ENCODE data around the gene MAST4.
"Not testable (repeated sequence)": the region's sequence is repeated elsewhere in the genome, so short reads cannot be mapped to it uniquely, and the experiment has no call there.

Gene MAST4

GRCh38 chr5:67105270-67105669 lies 509.1 kb downstream of the MAST4 start:
- no peak for DNase-seq (ENCODE audit: low read depth in 3 of 3, low spot score in 1 of 3)

- no peak for DNase-seq (ENCODE audit: low read depth in 3 of 3, low spot score in 1 of 3)
These were observed 510.6 kb downstream of the MAST4 start for GRCh38 chr5:67106626-67107342.

GRCh38 chr5:67111779-67112178 lies 515.6 kb downstream of the MAST4 start:
- no peak for DNase-seq (ENCODE audit: low read depth in 3 of 3, low spot score in 1 of 3)

- no peak for DNase-seq (ENCODE audit: low read depth in 3 of 3, low spot score in 1 of 3)
These were observed 519.1 kb downstream of the MAST4 start for GRCh38 chr5:67115246-67115645.

GRCh38 chr5:67115817-67116216 lies 519.6 kb downstream of the MAST4 start:
- DNase-seq (ENCODE audit: low read depth in 3 of 3, low spot score in 1 of 3), result no peak

GRCh38 chr5:67118050-67118620 lies 521.9 kb downstream of the MAST4 start:
- DNase-seq (ENCODE audit: low read depth in 3 of 3, low spot score in 1 of 3), result no peak

- DNase-seq (ENCODE audit: low read depth in 3 of 3, low spot score in 1 of 3), result no peak
These were observed 522.8 kb downstream of the MAST4 start for GRCh38 chr5:67119010-67119409.

- no peak for DNase-seq (ENCODE audit: low read depth in 3 of 3, low spot score in 1 of 3)
These were observed 523.8 kb downstream of the MAST4 start for GRCh38 chr5:67120032-67120431.

- no peak for DNase-seq (ENCODE audit: low read depth in 3 of 3, low spot score in 1 of 3)
These were observed 527.6 kb downstream of the MAST4 start for GRCh38 chr5:67123819-67124218.

GRCh38 chr5:67124556-67124955 lies 528.4 kb downstream of the MAST4 start:
- no peak for DNase-seq (ENCODE audit: low read depth in 3 of 3, low spot score in 1 of 3)

- DNase-seq (ENCODE audit: low read depth in 3 of 3, low spot score in 1 of 3), result not testable (repeated sequence)
These were observed 531.2 kb downstream of the MAST4 start for GRCh38 chr5:67127347-67127895.

GRCh38 chr5:67129768-67130167 lies 533.6 kb downstream of the MAST4 start:
- DNase-seq (ENCODE audit: low read depth in 3 of 3, low spot score in 1 of 3), result no peak

- DNase-seq (ENCODE audit: low read depth in 3 of 3, low spot score in 1 of 3), result no peak
These were observed 537.0 kb downstream of the MAST4 start for GRCh38 chr5:67133217-67133616.

- no peak for DNase-seq (ENCODE audit: low read depth in 3 of 3, low spot score in 1 of 3)
These were observed 537.6 kb downstream of the MAST4 start for GRCh38 chr5:67133776-67134175.

- DNase-seq (ENCODE audit: low read depth in 3 of 3, low spot score in 1 of 3), result no peak
These were observed 539.3 kb downstream of the MAST4 start for GRCh38 chr5:67135381-67135984.

GRCh38 chr5:67139030-67139429 lies 542.8 kb downstream of the MAST4 start:
- no peak for DNase-seq (ENCODE audit: low read depth in 3 of 3, low spot score in 1 of 3)

- DNase-seq (ENCODE audit: low read depth in 3 of 3, low spot score in 1 of 3), result no peak
These were observed 544.2 kb downstream of the MAST4 start for GRCh38 chr5:67140413-67140812.

- no peak for DNase-seq (ENCODE audit: low read depth in 3 of 3, low spot score in 1 of 3)
These were observed 545.5 kb downstream of the MAST4 start for GRCh38 chr5:67141644-67142043.

GRCh38 chr5:67142816-67143215 lies 546.6 kb downstream of the MAST4 start:
- DNase-seq (ENCODE audit: low read depth in 3 of 3, low spot score in 1 of 3), result no peak

- no peak for DNase-seq (ENCODE audit: low read depth in 3 of 3, low spot score in 1 of 3)
These were observed 547.4 kb downstream of the MAST4 start for GRCh38 chr5:67143549-67143948.

GRCh38 chr5:67144183-67144639 lies 548.0 kb downstream of the MAST4 start:
- DNase-seq (ENCODE audit: low read depth in 3 of 3, low spot score in 1 of 3), result no peak

- DNase-seq (ENCODE audit: low read depth in 3 of 3, low spot score in 1 of 3), result no peak
These were observed 550.4 kb downstream of the MAST4 start for GRCh38 chr5:67146574-67146973.
